ENCODE measurements around the gene ADARB1.

Gene ADARB1

GRCh38 chr21:45125357-45125756 lies 51.0 kb downstream of the ADARB1 start:
- no peak overlapping the region for H2BK12ac ChIP-seq (ENCODE audit: low read length in 2 of 2)
- H3K23ac ChIP-seq (ENCODE audit: low read length in 2 of 2), result no peak overlapping the region
- DNase-seq, result no peak
- no peak overlapping the region for H2BK120ac ChIP-seq (ENCODE audit: low read depth, low read length)
- 94% methylated on average over 4 of the region's 4 CpGs for WGBS
- no peak overlapping the region for H3K18ac ChIP-seq (ENCODE audit: low read depth in 1 of 2, low read length in 2 of 2)
- H2AK5ac ChIP-seq (ENCODE audit: low read length, severe bottlenecking), result peak overlapping the region; percentile 35
- no peak overlapping the region for H2BK5ac ChIP-seq (ENCODE audit: low read depth, low read length, poor library complexity, severe bottlenecking)
- no peak overlapping the region for H4K8ac ChIP-seq (ENCODE audit: low read length)
- peaks cover 0 to 3% of the 10 kb centered on the region in 2 experiments for H3K36me3 ChIP-seq (ENCODE audit: control insufficient read depth in 1 of 2, insufficient read depth in 2 of 2, low read depth in 1 of 2, low read length in 2 of 2)
- no peak overlapping the region for H2BK15ac ChIP-seq (ENCODE audit: low read depth, poor library complexity, severe bottlenecking)
- no peak overlapping the region for H3K14ac ChIP-seq (ENCODE audit: low read length in 2 of 2)
- H3K9ac ChIP-seq (ENCODE audit: low read length), result no peak overlapping the region
- peaks cover 6% of the 10 kb centered on the region for H3K79me1 ChIP-seq (replicated peaks; ENCODE audit: low read length, poor library complexity, severe bottlenecking)
- peaks cover 10% of the 10 kb centered on the region for H3K4me1 ChIP-seq (ENCODE audit: control insufficient read depth, insufficient read depth, low read depth, low read length)
- H3K27me3 ChIP-seq (ENCODE audit: control insufficient read depth in 1 of 2, insufficient read depth in 1 of 2, low read length in 2 of 2), result no peaks in the 10 kb centered on the region
- no peak overlapping the region for H3K4me3 ChIP-seq (ENCODE audit: insufficient read depth in 1 of 2, low read depth in 1 of 2, low read length in 2 of 2)
- no peak overlapping the region for H3K27ac ChIP-seq (ENCODE audit: low read length, poor library complexity, severe bottlenecking)
- H3K4ac ChIP-seq (ENCODE audit: low read depth in 1 of 2, low read length in 2 of 2), result no peak overlapping the region
- H4K91ac ChIP-seq (ENCODE audit: low read length), result no peak overlapping the region
- H3K9me3 ChIP-seq (ENCODE audit: control insufficient read depth, low read length), result no peaks in the 10 kb centered on the region
- no peak overlapping the region for H2AFZ ChIP-seq (ENCODE audit: low read depth, low read length)
- no peak overlapping the region for H3K4me2 ChIP-seq (ENCODE audit: low read length, poor library complexity, severe bottlenecking)

DNA sequence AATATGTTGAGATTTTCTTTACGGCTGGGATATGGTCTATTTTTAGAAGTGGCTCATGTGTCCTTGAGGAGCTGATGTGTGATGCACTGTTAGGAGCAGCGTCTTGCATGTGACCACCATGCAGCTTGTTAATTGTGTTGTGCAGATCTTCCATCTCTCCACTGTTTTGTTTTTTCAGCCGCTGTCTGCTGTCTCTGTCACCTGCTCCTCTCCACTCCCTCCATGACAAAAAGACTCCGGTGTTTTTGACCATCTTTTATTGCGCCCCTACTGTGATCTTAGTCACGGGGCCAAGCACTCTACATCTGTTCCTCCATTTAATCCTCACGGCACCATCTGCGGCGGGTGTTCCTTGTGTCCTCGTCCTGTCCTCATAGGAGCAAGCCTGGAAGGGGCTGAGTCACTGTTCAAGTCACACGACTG lies 51.8 kb downstream of the ADARB1 start:
- Histone ChIP-seq H2AFZ (ENCODE audit: low read depth, low read length) (no peak overlapping the region), H3K27ac (ENCODE audit: low read length, poor library complexity, severe bottlenecking) (no peak overlapping the region), H3K79me1 (replicated peaks; ENCODE audit: low read length, poor library complexity, severe bottlenecking) (peaks cover 6% of the 10 kb centered on the region), H3K4me3 (ENCODE audit: insufficient read depth in 1 of 2, low read depth in 1 of 2, low read length in 2 of 2) (no peak overlapping the region), H4K91ac (ENCODE audit: low read length) (no peak overlapping the region), H3K4me2 (ENCODE audit: low read length, poor library complexity, severe bottlenecking) (no peak overlapping the region), H3K27me3 (ENCODE audit: control insufficient read depth in 1 of 2, insufficient read depth in 1 of 2, low read length in 2 of 2) (no peaks in the 10 kb centered on the region), H2BK120ac (ENCODE audit: low read depth, low read length) (no peak overlapping the region), H3K36me3 (ENCODE audit: control insufficient read depth in 1 of 2, insufficient read depth in 2 of 2, low read depth in 1 of 2, low read length in 2 of 2) (peaks cover 0 to 3% of the 10 kb centered on the region in 2 experiments), H3K9me3 (ENCODE audit: control insufficient read depth, low read length) (no peaks in the 10 kb centered on the region), H4K8ac (ENCODE audit: low read length) (peak overlapping the region; percentile 42), H2BK12ac (ENCODE audit: low read length in 2 of 2) (no peak overlapping the region), H3K9ac (ENCODE audit: low read length) (no peak overlapping the region), H3K18ac (ENCODE audit: low read depth in 1 of 2, low read length in 2 of 2) (no peak overlapping the region), H2BK15ac (ENCODE audit: low read depth, poor library complexity, severe bottlenecking) (no peak overlapping the region), H3K4ac (ENCODE audit: low read depth in 1 of 2, low read length in 2 of 2) (no peak overlapping the region), H3K14ac (ENCODE audit: low read length in 2 of 2) (no peak overlapping the region), H2AK5ac (ENCODE audit: low read length, severe bottlenecking) (no peak overlapping the region), H3K23ac (ENCODE audit: low read length in 2 of 2) (no peak overlapping the region), H2BK5ac (ENCODE audit: low read depth, low read length, poor library complexity, severe bottlenecking) (no peak overlapping the region), H3K4me1 (ENCODE audit: control insufficient read depth, insufficient read depth, low read depth, low read length) (peaks cover 11% of the 10 kb centered on the region)
- no peak for DNase-seq
- WGBS, result 89% methylated on average over 11 of the region's 11 CpGs

DNA sequence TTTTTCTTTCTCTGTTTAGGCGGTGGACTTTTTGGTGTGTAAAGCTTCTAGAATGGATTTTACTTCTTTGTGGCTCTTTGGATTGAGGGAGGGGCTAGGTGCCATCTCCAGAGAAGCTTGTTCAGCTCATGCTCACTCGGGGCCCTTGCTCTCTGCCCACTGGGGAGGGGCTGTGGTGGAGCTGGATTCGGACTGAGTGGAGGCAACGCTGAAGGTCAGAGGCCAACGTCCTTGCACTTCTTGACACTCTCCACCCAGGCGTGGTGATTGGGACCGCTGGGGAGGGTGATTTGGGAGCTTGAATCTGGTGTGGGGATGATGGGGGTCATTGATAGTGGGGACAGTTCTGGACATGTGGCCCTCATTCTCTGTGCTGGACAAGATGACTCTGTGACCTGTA lies 52.6 kb downstream of the ADARB1 start:
- Histone ChIP-seq H2BK5ac (ENCODE audit: low read depth, low read length, poor library complexity, severe bottlenecking) (no peak overlapping the region), H3K9ac (ENCODE audit: low read length) (no peak overlapping the region), H2BK120ac (ENCODE audit: low read depth, low read length) (no peak overlapping the region), H2BK15ac (ENCODE audit: low read depth, poor library complexity, severe bottlenecking) (no peak overlapping the region), H3K79me1 (replicated peaks; ENCODE audit: low read length, poor library complexity, severe bottlenecking) (peaks cover 6% of the 10 kb centered on the region), H3K4ac (ENCODE audit: low read depth in 1 of 2, low read length in 2 of 2) (no peak overlapping the region), H4K91ac (ENCODE audit: low read length) (no peak overlapping the region), H3K4me1 (ENCODE audit: control insufficient read depth, insufficient read depth, low read depth, low read length) (peaks cover 15% of the 10 kb centered on the region), H3K4me2 (ENCODE audit: low read length, poor library complexity, severe bottlenecking) (no peak overlapping the region), H2AK5ac (ENCODE audit: low read length, severe bottlenecking) (no peak overlapping the region), H2AFZ (ENCODE audit: low read depth, low read length) (no peak overlapping the region), H3K23ac (ENCODE audit: low read length in 2 of 2) (no peak overlapping the region), H4K8ac (ENCODE audit: low read length) (no peak overlapping the region), H3K27me3 (ENCODE audit: control insufficient read depth in 1 of 2, insufficient read depth in 1 of 2, low read length in 2 of 2) (no peaks in the 10 kb centered on the region), H3K9me3 (ENCODE audit: control insufficient read depth, low read length) (no peaks in the 10 kb centered on the region), H3K36me3 (ENCODE audit: control insufficient read depth in 1 of 2, insufficient read depth in 2 of 2, low read depth in 1 of 2, low read length in 2 of 2) (peaks cover 0 to 3% of the 10 kb centered on the region in 2 experiments), H3K14ac (ENCODE audit: low read length in 2 of 2) (no peak overlapping the region), H2BK12ac (ENCODE audit: low read length in 2 of 2) (no peak overlapping the region), H3K27ac (ENCODE audit: low read length, poor library complexity, severe bottlenecking) (no peak overlapping the region), H3K18ac (ENCODE audit: low read depth in 1 of 2, low read length in 2 of 2) (no peak overlapping the region), H3K4me3 (ENCODE audit: insufficient read depth in 1 of 2, low read depth in 1 of 2, low read length in 2 of 2) (no peak overlapping the region)
- 93% methylated on average over 7 of the region's 7 CpGs for WGBS
- DNase-seq, result no peak

DNA sequence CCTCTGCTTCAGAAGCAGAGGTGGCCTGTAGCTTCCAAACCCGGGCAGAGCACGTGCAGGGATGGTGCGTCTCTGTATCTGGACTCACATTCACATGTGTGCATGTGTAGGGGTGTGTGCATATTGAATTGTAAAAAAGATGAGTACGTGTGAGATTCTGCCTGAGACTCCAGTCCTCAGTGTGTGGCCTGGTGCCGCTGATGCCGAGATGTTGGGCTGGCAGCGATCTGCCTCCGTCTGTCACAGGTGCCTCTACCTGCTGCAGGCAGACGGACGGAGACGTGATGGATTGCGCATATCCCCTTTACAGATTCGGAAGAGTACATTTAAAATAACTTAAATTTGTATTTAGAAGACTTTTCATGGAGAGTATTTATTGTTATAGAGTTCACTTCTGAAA lies 53.6 kb downstream of the ADARB1 start:
- H4K8ac ChIP-seq (ENCODE audit: low read length), result no peak overlapping the region
- DNase-seq, result no peak
- peaks cover 15% of the 10 kb centered on the region for H3K4me1 ChIP-seq (ENCODE audit: control insufficient read depth, insufficient read depth, low read depth, low read length)
- H2BK12ac ChIP-seq (ENCODE audit: low read length in 2 of 2), result no peak overlapping the region
- H3K79me1 ChIP-seq (replicated peaks; ENCODE audit: low read length, poor library complexity, severe bottlenecking), result peaks cover 5% of the 10 kb centered on the region
- H3K9ac ChIP-seq (ENCODE audit: low read length), result no peak overlapping the region
- no peak overlapping the region for H2BK5ac ChIP-seq (ENCODE audit: low read depth, low read length, poor library complexity, severe bottlenecking)
- H3K23ac ChIP-seq (ENCODE audit: low read length in 2 of 2), result no peak overlapping the region
- no peak overlapping the region for H3K4me2 ChIP-seq (ENCODE audit: low read length, poor library complexity, severe bottlenecking)
- no peak overlapping the region for H2BK15ac ChIP-seq (ENCODE audit: low read depth, poor library complexity, severe bottlenecking)
- no peak overlapping the region for H4K91ac ChIP-seq (ENCODE audit: low read length)
- no peak overlapping the region for H3K14ac ChIP-seq (ENCODE audit: low read length in 2 of 2)
- H3K9me3 ChIP-seq (ENCODE audit: control insufficient read depth, low read length), result no peaks in the 10 kb centered on the region
- no peak overlapping the region for H3K4ac ChIP-seq (ENCODE audit: low read depth in 1 of 2, low read length in 2 of 2)
- 96% methylated on average over 10 of the region's 13 CpGs for WGBS
- no peak overlapping the region for H3K4me3 ChIP-seq (ENCODE audit: insufficient read depth in 1 of 2, low read depth in 1 of 2, low read length in 2 of 2)
- H2AK5ac ChIP-seq (ENCODE audit: low read length, severe bottlenecking), result no peak overlapping the region
- H3K18ac ChIP-seq (ENCODE audit: low read depth in 1 of 2, low read length in 2 of 2), result no peak overlapping the region
- H2AFZ ChIP-seq (ENCODE audit: low read depth, low read length), result no peak overlapping the region
- H3K27me3 ChIP-seq (ENCODE audit: control insufficient read depth in 1 of 2, insufficient read depth in 1 of 2, low read length in 2 of 2), result no peaks in the 10 kb centered on the region
- H2BK120ac ChIP-seq (ENCODE audit: low read depth, low read length), result no peak overlapping the region
- H3K27ac ChIP-seq (ENCODE audit: low read length, poor library complexity, severe bottlenecking), result no peak overlapping the region
- peaks cover 0 to 3% of the 10 kb centered on the region in 2 experiments for H3K36me3 ChIP-seq (ENCODE audit: control insufficient read depth in 1 of 2, insufficient read depth in 2 of 2, low read depth in 1 of 2, low read length in 2 of 2)
